ENCODE measurements around the gene MAP4K1. TPM values are rescaled to one million over a fixed set of nuclear protein-coding genes. Genes with fewer than 3 reads are reported as not detected.

Gene MAP4K1
- total and polyA plus RNA-seq, 2 of the 13 experiments (the other 11 are each of a cell fraction or from before 2014, with no cell fraction given) = 0.24 to 0.89 TPM

DNA sequence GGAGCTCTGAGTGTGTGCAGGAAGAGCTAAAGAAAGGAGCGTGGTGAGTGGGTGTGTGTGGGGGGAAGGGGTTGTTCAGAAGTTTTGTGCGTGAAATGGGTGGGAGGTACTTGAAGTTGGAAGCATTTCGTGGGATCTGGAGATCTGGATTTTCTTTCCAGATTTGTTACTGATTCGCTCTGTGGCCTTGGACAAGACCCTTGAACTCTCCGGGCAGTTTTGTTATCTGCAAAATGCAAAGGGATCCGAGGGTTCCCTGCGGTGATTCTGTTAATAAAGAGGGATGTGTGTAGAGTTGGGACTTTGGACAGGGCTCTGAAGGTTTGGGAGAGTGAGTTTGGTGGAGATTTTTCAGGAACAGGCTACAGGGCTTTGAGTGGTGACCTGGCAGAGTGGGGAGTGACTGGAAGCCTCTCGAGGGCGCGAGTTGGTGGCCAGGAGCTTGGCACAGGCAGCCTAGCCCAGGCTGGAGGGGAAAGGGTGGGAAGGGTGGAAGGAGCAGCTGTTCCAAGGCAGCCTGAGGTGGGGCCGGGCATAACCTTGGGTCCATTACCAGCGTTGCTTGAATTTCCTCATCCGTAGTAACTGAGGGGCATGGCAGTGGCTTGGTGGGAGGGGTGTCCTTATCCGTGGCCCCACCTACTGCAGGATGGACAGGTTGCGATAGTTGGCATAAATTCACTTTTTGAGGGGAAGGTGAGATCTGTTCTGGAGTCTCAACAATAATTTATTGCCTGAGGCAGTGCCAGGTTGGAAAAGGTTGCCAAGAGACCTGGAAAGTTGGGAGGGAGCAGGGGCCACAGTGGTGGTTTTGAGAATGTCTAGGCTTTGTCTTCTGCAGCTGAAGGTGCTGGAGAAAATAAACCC lies 31.8 kb upstream of the MAP4K1 start (continued):
- TF ChIP-seq, protein P1, sequence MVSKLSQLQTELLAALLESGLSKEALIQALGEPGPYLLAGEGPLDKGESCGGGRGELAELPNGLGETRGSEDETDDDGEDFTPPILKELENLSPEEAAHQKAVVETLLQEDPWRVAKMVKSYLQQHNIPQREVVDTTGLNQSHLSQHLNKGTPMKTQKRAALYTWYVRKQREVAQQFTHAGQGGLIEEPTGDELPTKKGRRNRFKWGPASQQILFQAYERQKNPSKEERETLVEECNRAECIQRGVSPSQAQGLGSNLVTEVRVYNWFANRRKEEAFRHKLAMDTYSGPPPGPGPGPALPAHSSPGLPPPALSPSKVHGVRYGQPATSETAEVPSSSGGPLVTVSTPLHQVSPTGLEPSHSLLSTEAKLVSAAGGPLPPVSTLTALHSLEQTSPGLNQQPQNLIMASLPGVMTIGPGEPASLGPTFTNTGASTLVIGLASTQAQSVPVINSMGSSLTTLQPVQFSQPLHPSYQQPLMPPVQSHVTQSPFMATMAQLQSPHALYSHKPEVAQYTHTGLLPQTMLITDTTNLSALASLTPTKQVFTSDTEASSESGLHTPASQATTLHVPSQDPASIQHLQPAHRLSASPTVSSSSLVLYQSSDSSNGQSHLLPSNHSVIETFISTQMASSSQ (IDR thresholded peaks at IDR 0.05; ENCODE audit: low read depth) = no peak
- TF ChIP-seq, protein P1 (CRISPR knock-in tag; IDR thresholded peaks at IDR 0.05; ENCODE audit: borderline replicate concordance) = peak; percentile 49; the same call in 1 of the 2 replicates
- TF ChIP-seq NCOR1 (IDR thresholded peaks at IDR 0.05; ENCODE audit: borderline replicate concordance, low read length) = peak; percentile 94; the same call in 1 of the 2 replicates
- TF ChIP-seq, protein P2, sequence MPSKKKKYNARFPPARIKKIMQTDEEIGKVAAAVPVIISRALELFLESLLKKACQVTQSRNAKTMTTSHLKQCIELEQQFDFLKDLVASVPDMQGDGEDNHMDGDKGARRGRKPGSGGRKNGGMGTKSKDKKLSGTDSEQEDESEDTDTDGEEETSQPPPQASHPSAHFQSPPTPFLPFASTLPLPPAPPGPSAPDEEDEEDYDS (CRISPR knock-in tag; IDR thresholded peaks at IDR 0.05) = peak; percentile 61
- TF ChIP-seq ZNF709 (CRISPR knock-in tag; IDR thresholded peaks at IDR 0.05) = 0 out of 2 replicates have a peak, but pooled peaks have one; percentile 57
- TF ChIP-seq, protein P3, sequence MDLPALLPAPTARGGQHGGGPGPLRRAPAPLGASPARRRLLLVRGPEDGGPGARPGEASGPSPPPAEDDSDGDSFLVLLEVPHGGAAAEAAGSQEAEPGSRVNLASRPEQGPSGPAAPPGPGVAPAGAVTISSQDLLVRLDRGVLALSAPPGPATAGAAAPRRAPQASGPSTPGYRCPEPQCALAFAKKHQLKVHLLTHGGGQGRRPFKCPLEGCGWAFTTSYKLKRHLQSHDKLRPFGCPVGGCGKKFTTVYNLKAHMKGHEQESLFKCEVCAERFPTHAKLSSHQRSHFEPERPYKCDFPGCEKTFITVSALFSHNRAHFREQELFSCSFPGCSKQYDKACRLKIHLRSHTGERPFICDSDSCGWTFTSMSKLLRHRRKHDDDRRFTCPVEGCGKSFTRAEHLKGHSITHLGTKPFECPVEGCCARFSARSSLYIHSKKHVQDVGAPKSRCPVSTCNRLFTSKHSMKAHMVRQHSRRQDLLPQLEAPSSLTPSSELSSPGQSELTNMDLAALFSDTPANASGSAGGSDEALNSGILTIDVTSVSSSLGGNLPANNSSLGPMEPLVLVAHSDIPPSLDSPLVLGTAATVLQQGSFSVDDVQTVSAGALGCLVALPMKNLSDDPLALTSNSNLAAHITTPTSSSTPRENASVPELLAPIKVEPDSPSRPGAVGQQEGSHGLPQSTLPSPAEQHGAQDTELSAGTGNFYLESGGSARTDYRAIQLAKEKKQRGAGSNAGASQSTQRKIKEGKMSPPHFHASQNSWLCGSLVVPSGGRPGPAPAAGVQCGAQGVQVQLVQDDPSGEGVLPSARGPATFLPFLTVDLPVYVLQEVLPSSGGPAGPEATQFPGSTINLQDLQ (CRISPR knock-in tag; IDR thresholded peaks at IDR 0.05) = peak; percentile 41; the same call in 1 of the 2 replicates
- TF ChIP-seq MYNN (CRISPR knock-in tag; IDR thresholded peaks at IDR 0.05; ENCODE audit: low read depth) = 0 out of 2 replicates have a peak, but pooled peaks have one; percentile 47
- TF ChIP-seq, protein P4, sequence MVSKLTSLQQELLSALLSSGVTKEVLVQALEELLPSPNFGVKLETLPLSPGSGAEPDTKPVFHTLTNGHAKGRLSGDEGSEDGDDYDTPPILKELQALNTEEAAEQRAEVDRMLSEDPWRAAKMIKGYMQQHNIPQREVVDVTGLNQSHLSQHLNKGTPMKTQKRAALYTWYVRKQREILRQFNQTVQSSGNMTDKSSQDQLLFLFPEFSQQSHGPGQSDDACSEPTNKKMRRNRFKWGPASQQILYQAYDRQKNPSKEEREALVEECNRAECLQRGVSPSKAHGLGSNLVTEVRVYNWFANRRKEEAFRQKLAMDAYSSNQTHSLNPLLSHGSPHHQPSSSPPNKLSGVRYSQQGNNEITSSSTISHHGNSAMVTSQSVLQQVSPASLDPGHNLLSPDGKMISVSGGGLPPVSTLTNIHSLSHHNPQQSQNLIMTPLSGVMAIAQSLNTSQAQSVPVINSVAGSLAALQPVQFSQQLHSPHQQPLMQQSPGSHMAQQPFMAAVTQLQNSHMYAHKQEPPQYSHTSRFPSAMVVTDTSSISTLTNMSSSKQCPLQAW (CRISPR knock-in tag; IDR thresholded peaks at IDR 0.05) = peak; percentile 24; the same call in 1 of the 2 replicates
- TF ChIP-seq, protein P5, sequence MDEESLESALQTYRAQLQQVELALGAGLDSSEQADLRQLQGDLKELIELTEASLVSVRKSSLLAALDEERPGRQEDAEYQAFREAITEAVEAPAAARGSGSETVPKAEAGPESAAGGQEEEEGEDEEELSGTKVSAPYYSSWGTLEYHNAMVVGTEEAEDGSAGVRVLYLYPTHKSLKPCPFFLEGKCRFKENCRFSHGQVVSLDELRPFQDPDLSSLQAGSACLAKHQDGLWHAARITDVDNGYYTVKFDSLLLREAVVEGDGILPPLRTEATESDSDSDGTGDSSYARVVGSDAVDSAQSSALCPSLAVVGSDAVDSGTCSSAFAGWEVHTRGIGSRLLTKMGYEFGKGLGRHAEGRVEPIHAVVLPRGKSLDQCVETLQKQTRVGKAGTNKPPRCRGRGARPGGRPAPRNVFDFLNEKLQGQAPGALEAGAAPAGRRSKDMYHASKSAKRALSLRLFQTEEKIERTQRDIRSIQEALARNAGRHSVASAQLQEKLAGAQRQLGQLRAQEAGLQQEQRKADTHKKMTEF (CRISPR knock-in tag; IDR thresholded peaks at IDR 0.05) = peak; percentile 53
- TF ChIP-seq, protein P6, sequence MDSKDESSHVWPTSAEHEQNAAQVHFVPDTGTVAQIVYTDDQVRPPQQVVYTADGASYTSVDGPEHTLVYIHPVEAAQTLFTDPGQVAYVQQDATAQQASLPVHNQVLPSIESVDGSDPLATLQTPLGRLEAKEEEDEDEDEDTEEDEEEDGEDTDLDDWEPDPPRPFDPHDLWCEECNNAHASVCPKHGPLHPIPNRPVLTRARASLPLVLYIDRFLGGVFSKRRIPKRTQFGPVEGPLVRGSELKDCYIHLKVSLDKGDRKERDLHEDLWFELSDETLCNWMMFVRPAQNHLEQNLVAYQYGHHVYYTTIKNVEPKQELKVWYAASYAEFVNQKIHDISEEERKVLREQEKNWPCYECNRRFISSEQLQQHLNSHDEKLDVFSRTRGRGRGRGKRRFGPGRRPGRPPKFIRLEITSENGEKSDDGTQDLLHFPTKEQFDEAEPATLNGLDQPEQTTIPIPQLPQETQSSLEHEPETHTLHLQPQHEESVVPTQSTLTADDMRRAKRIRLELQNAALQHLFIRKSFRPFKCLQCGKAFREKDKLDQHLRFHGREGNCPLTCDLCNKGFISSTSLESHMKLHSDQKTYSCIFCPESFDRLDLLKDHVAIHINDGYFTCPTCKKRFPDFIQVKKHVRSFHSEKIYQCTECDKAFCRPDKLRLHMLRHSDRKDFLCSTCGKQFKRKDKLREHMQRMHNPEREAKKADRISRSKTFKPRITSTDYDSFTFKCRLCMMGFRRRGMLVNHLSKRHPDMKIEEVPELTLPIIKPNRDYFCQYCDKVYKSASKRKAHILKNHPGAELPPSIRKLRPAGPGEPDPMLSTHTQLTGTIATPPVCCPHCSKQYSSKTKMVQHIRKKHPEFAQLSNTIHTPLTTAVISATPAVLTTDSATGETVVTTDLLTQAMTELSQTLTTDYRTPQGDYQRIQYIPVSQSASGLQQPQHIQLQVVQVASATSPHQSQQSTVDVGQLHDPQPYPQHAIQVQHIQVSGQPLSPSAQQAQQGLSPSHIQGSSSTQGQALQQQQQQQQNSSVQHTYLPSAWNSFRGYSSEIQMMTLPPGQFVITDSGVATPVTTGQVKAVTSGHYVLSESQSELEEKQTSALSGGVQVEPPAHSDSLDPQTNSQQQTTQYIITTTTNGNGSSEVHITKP (CRISPR knock-in tag; IDR thresholded peaks at IDR 0.05; ENCODE audit: low read depth) = peak; percentile 45; the same call in 1 of the 2 replicates
- peak; percentile 51; the same call in 1 of the 2 replicates for TF ChIP-seq JUNB (CRISPR knock-in tag; IDR thresholded peaks at IDR 0.05; ENCODE audit: borderline replicate concordance)
- no peak for TF ChIP-seq THYN1 (CRISPR knock-in tag; IDR thresholded peaks at IDR 0.05; ENCODE audit: borderline replicate concordance, low read depth)

All from HepG2 (cell line).